Stimulated activated CD8-positive, alpha-beta memory T cell treated with anti-CD3 and anti-CD28 coated beads, Interleukin-15, amount 100 ng/mL, for 24 hours (primary cell): ENCODE data around the gene SYNC.
"Not testable (repeated sequence)": the region's sequence is repeated elsewhere in the genome, so short reads cannot be mapped to it uniquely, and the experiment has no call there.

Source experiments
- DNase-seq: peaks from one replicate; pipeline ENCODE4 v3.0.0-alpha.2; 2020; ENCODE audit warnings: low read depth

Gene SYNC

DNA sequence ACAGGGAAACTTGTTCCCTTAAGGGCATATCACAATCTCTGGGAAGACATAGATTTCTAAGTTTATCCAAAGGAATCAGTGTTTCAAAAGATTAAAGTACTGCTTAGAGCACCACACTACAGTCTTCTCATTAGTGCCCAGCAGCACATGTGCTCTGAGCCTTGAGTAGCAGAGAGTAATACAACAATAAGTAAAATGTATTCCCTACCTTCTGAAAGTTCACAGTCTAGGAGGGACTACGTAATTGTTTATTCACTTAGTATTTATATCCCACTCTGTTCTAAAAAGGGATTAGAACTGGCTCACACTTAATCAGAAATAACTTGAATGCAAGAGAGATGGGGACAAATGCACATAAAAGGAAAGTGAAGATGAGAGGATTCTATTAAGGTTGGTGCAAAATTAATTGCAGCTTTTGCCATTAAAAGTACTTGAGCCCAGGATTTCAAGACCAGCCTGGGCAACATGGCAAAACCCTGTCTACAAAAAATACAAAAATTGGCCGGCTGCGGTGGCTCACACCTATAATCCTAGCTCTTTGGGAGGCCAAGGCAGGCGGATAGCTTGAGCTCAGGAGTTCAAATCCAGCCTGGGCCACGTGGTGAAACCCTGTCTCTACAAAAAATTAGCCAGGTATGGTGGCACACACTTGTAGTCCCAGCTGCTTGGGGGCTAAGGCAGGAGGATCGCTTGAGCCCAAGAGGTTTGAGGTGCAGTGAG is 9.0 kb downstream of the SYNC start:
- no peak for DNase-seq

DNA sequence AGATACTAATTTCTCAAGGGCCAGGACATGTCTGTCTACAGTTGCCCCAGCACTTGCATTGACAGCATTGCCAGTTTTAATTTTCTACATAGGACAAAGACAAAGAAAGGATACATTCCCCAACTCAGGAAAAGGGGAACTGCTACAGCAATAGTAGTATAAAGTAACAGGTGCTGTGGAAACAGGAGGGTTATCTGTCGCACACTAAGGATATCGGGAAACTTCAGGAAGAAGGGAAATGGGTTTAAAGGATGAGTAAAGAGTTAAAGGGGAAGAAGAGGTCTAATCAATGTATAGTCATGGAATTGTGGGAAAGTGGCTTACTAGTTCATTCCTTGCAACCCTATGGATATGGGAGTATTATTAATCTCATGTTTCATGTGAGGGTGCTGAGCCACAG is 16.2 kb downstream of the SYNC start:
- no peak for DNase-seq

DNA sequence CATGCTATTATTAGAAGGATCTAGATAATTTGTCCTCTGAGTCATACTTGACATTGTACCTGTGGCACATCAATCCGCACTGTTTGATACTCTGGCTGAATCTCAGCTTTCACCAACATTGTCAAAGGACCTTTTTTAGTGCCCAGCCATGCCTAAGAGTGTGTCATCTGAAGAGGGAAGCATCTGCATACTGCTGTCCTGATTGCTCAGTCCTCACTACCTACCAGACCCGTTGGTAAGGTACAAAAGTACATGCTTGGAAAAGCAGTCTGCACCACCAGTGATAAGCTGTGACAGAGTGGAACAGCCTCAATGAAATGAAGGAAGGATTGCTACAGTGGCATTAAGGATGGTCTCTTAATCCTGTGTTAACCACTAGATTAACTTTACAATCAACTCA is 17.1 kb downstream of the SYNC start:
- no peak for DNase-seq

DNA sequence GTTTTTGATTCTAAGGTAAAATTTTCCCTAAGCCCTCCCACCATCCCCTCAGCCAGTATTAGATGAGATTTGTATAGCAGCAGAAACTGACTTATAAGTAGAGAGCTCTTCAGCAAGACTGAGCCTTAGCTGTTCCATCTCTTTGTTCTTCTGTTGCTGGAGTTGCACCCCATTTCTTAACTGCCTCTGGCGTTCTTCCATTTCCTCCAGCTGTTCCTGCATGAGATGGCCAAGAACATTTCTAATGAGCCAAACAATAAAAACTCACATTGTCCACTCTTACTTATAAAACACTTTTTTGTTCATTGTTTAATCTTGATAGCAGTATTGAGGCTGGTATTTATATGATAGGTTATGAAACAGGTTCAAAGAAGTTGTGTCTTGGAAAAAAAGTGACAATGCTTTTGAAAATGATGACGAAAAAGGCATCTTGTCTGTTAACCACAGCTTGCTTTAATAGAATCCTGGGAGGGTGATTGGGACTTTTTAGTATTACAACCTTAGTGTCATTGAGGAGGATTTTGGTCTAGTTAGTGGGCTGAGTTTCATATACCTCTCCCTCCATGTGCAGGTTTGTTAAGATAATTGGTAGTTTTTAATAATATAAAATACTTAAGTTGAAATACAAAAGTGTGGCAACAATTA is 18.3 kb downstream of the SYNC start:
- DNase-seq: no peak

DNA sequence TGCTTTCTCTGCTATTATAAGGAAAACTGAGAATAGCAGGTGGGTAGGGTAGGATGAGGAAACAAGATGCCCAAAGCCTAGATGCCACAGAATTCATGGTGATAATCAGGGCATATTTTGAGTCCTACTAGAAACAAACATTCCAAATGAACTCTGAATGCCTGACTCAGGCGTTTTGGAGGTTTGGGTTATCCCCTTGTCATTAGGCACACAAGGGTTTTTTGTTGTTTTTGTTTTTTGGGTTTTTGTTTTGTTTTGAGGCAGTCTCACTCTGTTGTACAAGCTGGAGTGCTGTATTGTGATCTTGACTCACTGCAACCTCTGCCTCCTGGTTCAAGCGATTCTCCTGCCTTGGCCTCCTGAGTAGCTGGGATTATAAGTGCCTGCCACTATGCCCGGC is 19.2 kb downstream of the SYNC start:
- no peak for DNase-seq

DNA sequence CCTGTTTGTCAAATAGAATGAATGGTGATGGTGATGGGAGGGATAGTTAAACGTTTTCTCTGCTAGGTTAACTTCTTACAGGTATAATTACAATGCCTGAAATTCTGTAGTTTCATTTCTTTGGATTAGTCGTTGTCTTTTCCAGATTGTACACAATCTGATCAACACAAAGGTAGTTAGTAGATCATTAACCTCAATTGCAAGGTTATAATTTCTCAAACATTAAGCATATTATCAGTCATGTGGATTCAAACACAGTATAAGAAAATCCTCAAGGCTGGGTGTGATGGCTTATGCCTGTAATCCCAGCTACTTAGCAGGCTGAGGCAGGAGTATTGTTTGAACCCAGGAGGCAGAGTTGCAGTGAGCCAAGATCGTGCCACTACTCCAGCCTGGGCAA is 20.6 kb downstream of the SYNC start:
- no peak for DNase-seq

DNA sequence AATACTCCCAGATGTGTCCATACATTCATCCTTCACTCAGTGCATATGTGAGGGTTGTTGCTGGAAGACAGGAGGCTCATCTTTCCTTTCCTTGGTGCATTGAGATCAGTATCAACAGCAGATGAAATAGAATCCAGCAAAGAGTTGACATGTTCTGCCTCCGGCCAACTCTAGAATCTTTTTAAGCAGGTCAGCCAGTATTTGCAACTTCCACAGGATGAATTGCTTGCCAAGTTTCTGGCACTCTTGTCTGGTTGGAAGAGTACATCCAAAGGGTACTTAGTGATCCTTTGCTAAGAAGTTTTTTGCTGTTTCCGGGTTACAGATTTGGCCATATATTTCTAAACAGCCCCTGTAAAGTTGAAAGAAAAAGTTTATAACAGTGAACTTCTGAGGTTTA is 21.1 kb downstream of the SYNC start:
- no peak for DNase-seq

DNA sequence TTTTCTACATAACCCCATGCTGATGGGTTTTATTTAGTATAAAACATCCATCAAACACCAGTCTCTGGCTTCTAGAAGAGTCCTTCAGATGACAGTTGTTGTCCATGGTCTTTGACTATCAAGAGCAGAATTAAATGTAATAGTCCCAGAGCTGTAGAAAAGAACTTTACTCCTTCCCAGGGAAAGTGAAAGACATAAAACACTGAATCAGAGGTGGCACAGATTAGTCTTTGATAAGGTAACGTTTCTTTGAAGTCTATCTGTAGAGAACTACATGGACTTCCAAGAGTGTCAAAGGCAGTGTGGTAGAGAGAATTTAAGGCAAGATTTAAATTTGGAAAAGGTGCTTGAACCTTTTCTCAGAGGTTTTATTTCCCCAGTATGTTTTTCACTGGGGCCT is 21.9 kb downstream of the SYNC start:
- DNase-seq: no peak

DNA sequence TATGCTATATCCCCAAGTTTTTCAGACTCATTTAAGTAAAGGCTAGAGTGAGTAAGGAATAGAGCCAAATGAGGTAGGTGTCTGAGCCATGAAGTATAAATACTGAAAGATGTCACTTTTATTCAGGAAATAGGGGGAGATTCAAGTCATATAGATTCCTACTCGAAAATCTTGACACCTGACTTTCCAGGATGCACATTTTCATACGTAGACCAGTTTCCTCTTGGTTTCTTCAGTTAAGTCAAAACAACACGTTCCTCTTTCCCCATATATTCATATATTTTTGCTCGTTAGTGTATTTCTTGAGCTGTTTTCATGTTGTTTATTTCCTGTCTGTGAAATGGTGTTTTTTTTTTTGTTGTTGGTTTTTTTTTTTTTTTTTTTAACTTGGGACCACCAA is 22.6 kb downstream of the SYNC start:
- not testable (repeated sequence) for DNase-seq

DNA sequence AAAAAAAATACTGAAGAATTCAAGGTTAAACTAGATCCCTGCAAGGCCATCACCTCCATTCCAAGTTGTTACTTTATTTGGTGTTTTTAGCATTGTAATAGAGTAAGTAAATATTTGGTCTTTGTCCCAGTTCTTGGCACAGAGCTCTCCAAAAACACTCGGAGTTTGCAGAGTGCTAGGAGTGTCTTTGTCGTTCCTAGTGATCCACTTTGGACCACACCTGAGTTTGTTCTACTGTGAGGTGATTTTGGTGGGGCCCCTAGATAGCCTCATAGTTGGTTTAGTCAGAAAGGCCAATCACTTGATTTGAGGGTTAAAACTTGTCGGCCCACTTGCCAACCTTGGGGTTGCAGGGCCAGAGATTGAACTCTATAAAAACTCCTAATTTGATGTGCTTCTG is 25.6 kb downstream of the SYNC start:
- DNase-seq: no peak

DNA sequence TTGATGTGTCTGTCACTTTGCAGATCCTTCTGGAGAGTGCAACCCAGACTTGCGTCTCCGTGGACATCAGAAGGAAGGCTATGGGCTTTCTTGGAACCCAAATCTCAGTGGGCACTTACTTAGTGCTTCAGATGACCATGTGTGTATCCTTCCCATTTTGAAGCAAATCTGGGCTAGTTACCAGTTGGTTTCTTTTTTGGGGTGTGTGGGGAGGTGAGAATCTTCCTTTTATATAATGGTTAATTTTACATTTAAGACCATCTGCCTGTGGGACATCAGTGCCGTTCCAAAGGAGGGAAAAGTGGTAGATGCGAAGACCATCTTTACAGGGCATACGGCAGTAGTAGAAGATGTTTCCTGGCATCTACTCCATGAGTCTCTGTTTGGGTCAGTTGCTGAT is 33.9 kb downstream of the SYNC start:
- not testable (repeated sequence) for DNase-seq

DNA sequence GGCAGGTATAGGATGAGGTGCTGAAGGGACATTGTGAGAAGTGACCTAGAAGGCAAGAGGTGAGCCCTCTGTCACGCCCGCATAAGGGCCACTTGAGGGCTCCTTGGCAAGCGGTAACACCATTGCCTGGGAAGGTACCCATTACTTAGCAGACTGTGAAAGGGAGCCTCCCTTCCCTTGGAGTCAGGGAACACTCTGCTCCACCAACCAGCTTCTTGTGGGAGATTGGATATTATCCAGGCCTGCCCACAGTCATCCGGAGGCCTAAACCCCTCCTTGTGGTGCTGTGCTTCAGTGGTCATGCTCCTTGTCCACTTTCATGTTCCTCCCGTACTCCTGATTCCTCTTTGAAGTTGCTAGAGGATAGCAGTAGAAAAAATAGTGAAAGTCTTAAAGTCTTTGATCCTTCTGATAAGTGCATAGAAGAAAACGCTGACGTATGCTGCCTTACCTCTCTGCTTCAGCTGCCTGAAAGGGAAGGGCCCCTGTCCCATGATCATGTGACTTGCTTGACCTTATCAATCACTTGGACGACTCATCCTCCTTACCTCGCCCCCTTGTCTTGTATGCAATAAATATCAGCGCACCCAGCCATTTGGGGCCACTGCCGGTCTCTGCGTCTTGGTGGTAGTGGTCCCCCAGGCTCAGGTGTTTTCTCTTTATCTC is 35.5 kb downstream of the SYNC start:
- no peak for DNase-seq

DNA sequence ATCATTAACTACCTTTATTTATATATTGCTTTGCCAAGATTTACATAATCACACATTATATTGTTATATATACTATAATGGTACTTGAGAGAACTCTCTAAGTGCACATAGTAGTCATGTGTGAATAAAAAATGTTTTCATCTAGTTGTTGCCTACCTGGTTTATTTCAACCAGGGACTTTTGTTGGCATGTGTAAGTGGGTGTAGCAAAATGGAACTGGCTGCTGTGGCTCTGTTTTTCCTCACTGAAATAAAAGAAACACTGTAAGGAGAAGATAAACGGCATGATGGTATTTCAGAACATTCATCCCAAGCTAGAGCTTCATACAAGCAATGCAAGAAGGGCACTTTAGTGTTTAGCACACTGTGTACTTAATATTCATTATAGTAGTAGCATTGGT is 36.7 kb downstream of the SYNC start:
- no peak for DNase-seq

DNA sequence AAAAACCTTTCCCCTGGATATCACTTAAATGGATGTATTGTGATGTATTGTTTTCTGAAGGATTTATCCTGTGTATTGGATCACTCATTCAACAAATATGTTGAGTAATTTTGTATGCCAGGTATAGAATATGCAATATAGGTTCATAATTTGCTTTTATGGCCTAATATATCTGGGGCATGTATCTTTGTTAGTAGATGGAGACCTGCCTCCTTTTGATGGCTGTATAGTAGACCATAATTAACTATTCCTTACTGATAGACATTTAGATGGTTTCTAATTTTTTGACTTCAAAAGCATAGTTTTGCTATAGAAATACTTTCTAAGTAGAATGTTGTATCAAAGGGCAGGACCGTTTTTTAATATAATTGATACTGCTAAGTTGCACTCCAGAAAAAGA is 43.0 kb downstream of the SYNC start:
- no peak for DNase-seq

DNA sequence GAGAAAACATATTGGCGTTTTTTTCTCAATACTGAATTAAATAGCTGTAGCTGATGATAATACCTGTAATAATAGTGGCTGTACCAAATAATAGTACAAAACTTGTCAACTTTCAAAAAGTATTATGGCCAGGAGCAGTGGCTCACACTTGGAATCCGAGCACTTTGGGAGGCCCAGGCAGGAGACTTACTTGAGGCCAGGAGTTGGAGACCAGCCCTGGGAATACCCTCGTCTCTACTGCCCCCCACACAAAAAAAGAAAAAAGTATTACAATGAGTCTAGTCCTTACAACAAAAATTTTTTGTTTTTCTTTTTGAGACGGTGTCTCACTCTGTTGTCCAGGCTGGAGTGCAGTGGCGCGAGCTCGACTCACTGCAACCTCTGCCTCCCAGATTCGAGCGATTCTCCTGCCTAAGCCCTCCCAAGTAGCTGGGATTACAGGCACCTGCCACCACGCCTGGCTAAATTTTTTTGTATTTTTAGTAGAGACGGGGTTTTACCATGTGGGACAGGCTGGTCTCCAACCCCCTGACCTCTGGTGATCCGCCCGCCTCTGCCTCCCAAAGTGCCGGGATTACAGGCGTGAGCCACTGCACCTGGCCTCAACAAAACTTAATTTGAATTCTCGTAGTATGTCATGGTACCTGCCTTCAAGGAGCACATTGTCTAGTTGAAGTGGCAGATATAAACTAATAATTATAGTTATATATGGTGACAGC is 50.2 kb downstream of the SYNC start:
- no peak for DNase-seq

DNA sequence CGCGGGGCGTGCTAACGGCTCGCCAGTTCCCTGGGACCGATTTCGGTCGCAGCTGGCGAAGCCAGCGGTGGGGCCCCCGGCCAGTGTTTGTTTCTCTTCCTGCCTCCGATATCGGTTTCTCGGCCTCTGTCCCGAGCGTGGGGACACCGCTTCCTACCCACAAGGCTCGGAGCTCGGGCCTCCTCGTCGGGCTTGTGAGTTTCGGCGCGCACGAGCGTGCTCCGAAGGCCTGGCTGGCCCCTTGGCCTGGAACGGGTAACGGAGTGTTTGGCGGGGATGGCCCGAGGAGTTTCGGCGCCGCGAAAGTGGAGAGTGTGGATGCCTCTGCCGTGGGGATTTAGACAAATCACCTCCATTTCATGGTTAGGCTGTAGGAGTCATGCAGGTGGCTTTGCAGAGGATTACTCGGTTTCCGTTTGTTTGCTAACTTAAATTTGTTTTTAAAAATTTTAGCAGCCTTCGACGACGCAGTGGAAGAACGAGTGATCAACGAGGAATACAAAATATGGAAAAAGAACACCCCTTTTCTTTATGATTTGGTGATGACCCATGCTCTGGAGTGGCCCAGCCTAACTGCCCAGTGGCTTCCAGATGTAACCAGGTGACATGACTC is 51.0 kb downstream of the SYNC start:
- DNase-seq: no peak

DNA sequence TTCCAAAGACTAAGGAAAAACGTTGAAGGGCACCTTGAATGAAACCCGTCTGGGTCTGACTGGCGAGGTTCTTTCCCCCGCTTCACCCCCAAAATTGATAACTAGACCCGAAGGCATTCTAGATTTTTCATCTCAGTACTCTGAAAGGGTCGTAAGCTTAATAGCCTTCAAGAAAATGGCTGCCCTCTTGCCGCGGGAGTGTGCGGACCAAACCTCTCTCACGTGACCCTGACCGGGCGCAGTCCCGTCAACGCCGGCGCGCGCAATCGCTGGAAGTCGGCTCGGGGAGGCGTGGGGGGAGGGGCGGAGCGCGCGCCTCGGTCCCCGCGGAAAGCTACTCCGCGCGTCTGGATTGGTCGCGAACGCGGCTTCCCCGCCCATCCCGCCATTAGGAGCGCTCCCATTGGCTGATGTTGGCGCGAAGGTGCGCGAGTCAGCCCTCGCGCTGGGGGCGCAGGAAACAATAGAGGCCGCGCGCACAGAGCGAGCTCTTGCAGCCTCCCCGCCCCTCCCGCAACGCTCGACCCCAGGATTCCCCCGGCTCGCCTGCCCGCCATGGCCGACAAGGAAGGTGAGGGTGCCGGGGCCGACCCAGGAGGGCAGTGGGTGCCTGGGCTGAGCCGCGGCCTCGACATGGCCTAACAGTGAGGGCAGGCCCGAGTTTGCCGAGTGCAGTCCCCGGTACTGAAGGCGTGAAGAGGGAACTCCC is 51.7 kb downstream of the SYNC start, which contains the start of gene RBBP4:
Gene RBBP4 (plus strand): TSS at position 457 of the 709 bp plus-strand sequence. CDS start 99 bp downstream, at position 556.
- DNase-seq: peak; percentile 98

DNA sequence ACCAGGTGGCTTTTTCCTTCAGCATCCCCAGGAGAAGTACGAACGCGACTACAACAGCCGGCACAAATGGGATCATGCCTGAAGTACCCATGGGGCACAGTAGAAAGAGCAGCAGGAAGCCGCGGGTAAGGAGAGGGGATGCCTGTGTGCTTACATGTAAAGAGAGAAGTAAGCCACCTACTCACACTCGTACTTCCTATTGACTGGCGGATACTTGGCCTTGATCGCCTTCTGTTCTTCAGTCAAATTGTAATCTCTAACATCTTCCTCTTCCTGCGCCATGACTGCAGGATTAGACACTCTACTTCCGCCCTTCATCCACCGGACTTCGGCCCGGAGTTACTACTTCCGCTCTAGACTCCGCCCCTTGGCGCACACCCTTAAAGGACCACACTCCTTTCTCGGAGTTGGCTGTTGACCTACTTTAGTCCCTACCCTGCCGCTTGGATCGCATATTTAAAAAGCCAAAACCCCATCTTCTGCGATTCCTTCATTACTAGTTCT is 52.3 kb downstream of the SYNC start, which contains the start of gene ZBTB8OS:
Gene ZBTB8OS (minus strand): TSS at position 303 of the 504 bp plus-strand sequence. CDS start 21 bp downstream, at position 282.
- DNase-seq: peak; percentile 47

DNA sequence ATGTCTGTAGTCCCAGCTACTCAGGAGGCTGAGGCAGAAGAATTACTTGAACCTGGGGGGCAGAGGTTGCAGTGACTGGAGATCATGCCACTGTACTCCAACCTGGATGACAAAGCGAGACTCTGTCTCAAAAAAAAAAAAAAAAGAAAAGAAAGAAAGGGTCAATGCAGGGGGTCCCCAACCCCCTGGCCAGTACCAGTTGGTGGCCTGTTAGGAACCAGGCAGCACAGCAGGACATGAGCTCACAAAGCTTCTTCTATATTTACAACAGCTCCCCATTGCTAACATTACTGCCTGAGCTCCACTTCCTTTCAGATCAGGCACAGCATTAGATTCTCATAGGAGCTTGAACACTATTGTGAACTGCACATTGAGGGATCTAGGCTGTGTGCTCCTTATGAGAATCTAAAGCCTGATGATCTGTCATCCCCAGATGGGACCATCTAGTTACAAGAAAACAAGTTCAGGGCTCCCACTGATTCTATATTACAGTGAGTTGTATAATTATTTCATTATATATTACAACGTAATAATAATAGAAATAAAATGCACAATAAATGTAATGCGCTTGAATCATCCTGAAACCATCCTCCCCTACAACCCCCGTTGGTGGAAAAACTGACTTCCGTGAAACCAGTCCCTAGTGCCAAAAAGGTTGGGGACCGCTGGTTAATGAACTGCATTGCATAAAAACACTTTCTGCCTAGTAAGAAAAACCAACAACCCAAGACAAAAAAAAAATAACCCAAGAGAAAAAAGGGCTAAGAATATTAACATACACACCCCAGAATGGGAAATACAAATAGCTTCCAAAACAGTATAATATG is 55.0 kb downstream of the SYNC start:
- no peak for DNase-seq

DNA sequence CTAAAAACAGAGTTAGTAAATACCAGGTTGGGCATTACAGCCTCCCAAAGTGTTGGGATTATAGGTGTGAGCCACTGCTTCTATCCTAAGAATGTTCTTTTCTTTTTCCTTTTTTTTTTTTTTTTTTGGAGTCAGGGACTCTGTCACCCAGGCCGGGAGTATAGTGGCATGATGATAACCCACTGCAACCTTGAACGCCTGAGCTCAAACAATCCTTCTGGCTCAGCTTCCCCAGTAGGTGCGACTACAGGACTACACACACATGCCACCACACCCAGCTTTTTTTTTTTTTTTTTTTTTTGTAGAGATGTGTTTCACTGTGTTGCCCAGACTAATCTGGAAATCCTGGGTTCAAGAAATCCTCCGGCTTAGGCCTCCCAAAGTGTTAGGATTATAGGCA is 58.1 kb downstream of the SYNC start:
- no peak for DNase-seq
